GM13976 (cell line): ENCODE data around the gene GAL3ST3.

ENCODE experiments used
- DNase-seq: peaks from one replicate; pipeline ENCODE4 v3.0.0; 2012; ENCODE audit warnings: low spot score
- in situ Hi-C: fragments of 300-500 bp; cut with MboI; formaldehyde crosslinking; loops from one replicate; pipeline ENCODE4 v1.12.0; 2022; ENCODE audit warnings: low sequenced_read_pairs, mixed read lengths, inconsistent platforms; ENCODE audit not compliant: unreplicated experiment
- TF ChIP-seq, protein P1 (sequence below): IDR thresholded peaks from 2 replicates; pipeline ENCODE4 v1.5.1; 2012; ENCODE audit warnings: borderline replicate concordance, mild to moderate bottlenecking; ENCODE audit not compliant: insufficient read depth; ENCODE audit errors: extremely low read depth, missing control alignments, control extremely low read depth

The GAL3ST3 gene

DNA sequence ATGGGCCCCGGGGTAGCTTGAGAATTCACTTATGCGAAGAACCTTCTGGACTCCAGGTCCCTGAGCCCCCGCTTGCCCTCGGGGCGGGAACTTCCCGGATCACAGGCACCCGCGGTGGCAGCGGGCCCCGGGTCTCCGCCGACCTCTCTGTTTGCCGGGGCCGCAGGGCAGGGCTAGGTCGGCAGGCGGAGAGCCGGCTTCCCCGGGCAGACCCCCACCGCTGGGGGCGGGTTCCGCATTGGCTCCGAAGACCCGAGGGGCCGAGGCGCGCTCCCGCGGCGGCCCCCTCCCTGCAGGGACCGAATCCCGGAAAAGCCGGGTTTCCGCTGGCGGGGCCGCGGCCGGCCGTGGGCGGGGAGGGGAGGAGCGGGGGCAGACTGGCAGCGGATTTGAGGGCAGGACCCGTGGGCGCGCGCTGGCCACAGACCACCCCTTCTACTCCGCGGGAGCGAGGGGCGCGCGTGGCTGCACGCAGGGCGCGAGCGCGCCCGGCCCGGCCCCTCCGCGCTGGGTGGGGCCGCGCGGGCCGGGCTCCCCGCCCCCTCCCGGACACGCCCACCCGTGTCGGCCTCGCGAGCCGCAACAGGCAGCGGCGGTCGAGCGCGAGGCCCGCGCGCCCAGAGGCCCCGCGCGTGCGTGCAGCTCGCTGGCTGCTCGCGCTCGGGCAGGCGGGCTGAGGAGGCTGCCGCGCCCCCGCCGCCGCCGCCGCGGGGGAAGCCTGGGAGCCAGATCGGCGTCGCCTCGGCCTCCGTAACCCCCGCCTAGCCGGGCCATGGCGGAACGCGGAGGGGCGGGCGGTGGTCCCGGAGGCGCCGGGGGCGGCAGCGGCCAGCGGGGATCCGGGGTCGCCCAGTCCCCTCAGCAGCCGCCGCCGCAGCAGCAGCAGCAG lies 21.0 kb upstream of the GAL3ST3 start, which contains the start of gene PACS1:
TSS of gene PACS1 (plus strand) at position 558 of the 889 bp plus-strand sequence. CDS start at position 773, 215 bp downstream.
- in situ Hi-C loops = no loop called here
- DNase-seq = peak; percentile 91

GRCh38 chr11:66068923-66069714 lies 20.2 kb upstream of the GAL3ST3 start:
- in situ Hi-C loops = no loop called here
- peak; percentile 64 for DNase-seq
- TF ChIP-seq, protein P1, sequence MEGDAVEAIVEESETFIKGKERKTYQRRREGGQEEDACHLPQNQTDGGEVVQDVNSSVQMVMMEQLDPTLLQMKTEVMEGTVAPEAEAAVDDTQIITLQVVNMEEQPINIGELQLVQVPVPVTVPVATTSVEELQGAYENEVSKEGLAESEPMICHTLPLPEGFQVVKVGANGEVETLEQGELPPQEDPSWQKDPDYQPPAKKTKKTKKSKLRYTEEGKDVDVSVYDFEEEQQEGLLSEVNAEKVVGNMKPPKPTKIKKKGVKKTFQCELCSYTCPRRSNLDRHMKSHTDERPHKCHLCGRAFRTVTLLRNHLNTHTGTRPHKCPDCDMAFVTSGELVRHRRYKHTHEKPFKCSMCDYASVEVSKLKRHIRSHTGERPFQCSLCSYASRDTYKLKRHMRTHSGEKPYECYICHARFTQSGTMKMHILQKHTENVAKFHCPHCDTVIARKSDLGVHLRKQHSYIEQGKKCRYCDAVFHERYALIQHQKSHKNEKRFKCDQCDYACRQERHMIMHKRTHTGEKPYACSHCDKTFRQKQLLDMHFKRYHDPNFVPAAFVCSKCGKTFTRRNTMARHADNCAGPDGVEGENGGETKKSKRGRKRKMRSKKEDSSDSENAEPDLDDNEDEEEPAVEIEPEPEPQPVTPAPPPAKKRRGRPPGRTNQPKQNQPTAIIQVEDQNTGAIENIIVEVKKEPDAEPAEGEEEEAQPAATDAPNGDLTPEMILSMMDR = no peak

More for the DNA sequence above, 21.0 kb upstream of the GAL3ST3 start, which contains the start of gene PACS1:
- TF ChIP-seq, protein P1 = no peak

- peak; percentile 70 for DNase-seq
- in situ Hi-C loops = no loop called here
These were observed 19.3 kb upstream of the GAL3ST3 start for GRCh38 chr11:66068154-66068821.

DNA sequence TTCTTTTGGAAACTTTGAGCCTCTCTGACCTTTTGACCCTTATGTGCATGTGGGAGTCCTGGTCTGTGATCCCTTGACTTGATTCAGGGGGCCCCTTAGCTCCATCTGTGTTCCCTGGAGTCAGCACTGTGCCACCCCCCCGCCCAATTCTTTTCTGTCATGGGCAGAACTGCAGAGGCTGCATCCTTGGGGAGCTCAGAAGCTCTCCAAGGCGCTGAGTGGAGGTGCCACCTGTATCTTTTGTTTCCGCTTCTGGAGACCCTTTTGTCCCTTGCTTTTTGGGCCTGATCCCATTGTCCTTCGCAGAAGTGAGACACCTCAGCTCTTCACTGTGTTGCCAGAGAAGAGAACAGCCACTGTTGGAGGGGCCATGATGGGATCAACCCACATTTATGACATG lies 18.7 kb upstream of the GAL3ST3 start:
- TF ChIP-seq, protein P1 = no peak
- in situ Hi-C loops = no loop called here
- DNase-seq = no peak

More at GRCh38 chr11:66068154-66068821, 19.3 kb upstream of the GAL3ST3 start:
- TF ChIP-seq, protein P1 = peak; percentile 81

- TF ChIP-seq, protein P1 = no peak
- in situ Hi-C loops = no loop called here
- no peak for DNase-seq
These were observed 17.8 kb upstream of the GAL3ST3 start for GRCh38 chr11:66066751-66067150.

DNA sequence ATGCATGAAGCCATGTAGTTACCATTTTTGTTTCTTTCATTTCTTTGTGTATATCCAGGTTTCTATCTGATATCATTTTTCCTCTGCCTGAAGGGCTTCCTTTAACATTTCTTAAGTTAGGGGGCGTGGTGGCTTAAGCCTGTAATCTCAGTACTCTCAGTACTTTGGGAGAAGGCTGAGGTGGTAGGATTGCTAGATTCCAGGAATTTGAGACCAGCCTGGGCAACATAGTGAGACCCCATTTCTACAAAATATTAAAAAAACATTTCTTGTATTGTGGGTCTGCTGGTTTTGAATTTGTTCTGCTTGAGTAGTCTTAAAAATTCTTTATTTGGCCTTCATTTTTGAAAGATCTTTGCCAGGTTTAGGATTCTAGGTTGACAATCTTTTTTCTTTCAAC lies 15.6 kb upstream of the GAL3ST3 start:
- in situ Hi-C loops = no loop called here
- no peak for DNase-seq
- TF ChIP-seq, protein P1 = no peak
